KOPT-K1 (cell line): Measurements from ENCODE around the gene TERF2IP.

Experiments used
- H3K27ac ChIP-seq: fragments of 200-600 bp; sonication (generic); 2 replicates; pipeline ENCODE4 v1.5.1; 2016; ENCODE audit warnings: antibody characterized with exemption, mild to moderate bottlenecking, low read depth, low read length; ENCODE audit not compliant: poor library complexity, severe bottlenecking
- H3K36me3 ChIP-seq: fragments of 200-600 bp; sonication (generic); 2 replicates; pipeline ENCODE4 v1.5.1; 2017; ENCODE audit warnings: antibody characterized with exemption, mild to moderate bottlenecking, low read length, moderate library complexity; ENCODE audit not compliant: insufficient read depth
- H3K9me3 ChIP-seq: fragments of 200-600 bp; sonication (generic); 2 replicates; pipeline ENCODE4 v1.5.1; 2017; ENCODE audit warnings: antibody characterized with exemption, low read length, mild to moderate bottlenecking; ENCODE audit not compliant: insufficient read depth, poor library complexity, severe bottlenecking

Gene TERF2IP

GRCh38 chr16:75667503-75667902 lies 19.9 kb downstream of the TERF2IP start:
- Histone ChIP-seq H3K27ac (no peak overlapping the region), H3K36me3 (no peaks in the 10 kb centered on the region), H3K9me3 (no peaks in the 10 kb centered on the region)

GRCh38 chr16:75676909-75677308 lies 29.3 kb downstream of the TERF2IP start, which contains the start of gene CPHXL2:
Gene CPHXL2 (minus strand): TSS chr16:75677009. CDS start chr16:75676999, 10 bp downstream.
- Histone ChIP-seq H3K9me3 (no peaks in the 10 kb centered on the region), H3K27ac (no peak within 1 kb of the TSS), H3K36me3 (no peaks in the 10 kb centered on the region)

GRCh38 chr16:75679366-75679765 lies 31.8 kb downstream of the TERF2IP start:
- Histone ChIP-seq H3K9me3 (peaks cover 13% of the 10 kb centered on the region), H3K36me3 (no peaks in the 10 kb centered on the region), H3K27ac (no peak overlapping the region)

GRCh38 chr16:75682308-75682707 lies 34.7 kb downstream of the TERF2IP start:
- H3K36me3 ChIP-seq = no peaks in the 10 kb centered on the region
- peaks cover 18% of the 10 kb centered on the region for H3K9me3 ChIP-seq
- no peak overlapping the region for H3K27ac ChIP-seq

GRCh38 chr16:75687361-75687760 lies 39.8 kb downstream of the TERF2IP start:
- Histone ChIP-seq H3K9me3 (peaks cover 24% of the 10 kb centered on the region), H3K27ac (no peak overlapping the region), H3K36me3 (no peaks in the 10 kb centered on the region)

- H3K9me3 ChIP-seq = peaks cover under 1% of the 10 kb centered on the region
Measured at GRCh38 chr16:75695708-75696107, 48.1 kb downstream of the TERF2IP start.

GRCh38 chr16:75697571-75697970 lies 50.0 kb downstream of the TERF2IP start:
- H3K9me3 ChIP-seq = peaks cover 5% of the 10 kb centered on the region
- no peaks in the 10 kb centered on the region for H3K36me3 ChIP-seq
- no peak overlapping the region for H3K27ac ChIP-seq

More at GRCh38 chr16:75695708-75696107, 48.1 kb downstream of the TERF2IP start:
- H3K36me3 ChIP-seq = no peaks in the 10 kb centered on the region
- H3K27ac ChIP-seq = no peak overlapping the region

- H3K36me3 ChIP-seq = no peaks in the 10 kb centered on the region
- no peak within 1 kb of the TSS for H3K27ac ChIP-seq
- H3K9me3 ChIP-seq = peaks cover 5% of the 10 kb centered on the region
Measured at GRCh38 chr16:75701361-75701760, 53.8 kb downstream of the TERF2IP start, which contains the start of gene DUXB. Gene DUXB (minus strand): TSS chr16:75701461. CDS start chr16:75701418, 43 bp downstream.

GRCh38 chr16:75702242-75702641 lies 54.7 kb downstream of the TERF2IP start:
- H3K9me3 ChIP-seq = peaks cover 5% of the 10 kb centered on the region
- H3K27ac ChIP-seq = no peak overlapping the region
- no peaks in the 10 kb centered on the region for H3K36me3 ChIP-seq

- Histone ChIP-seq H3K27ac (no peak overlapping the region), H3K9me3 (peaks cover 5% of the 10 kb centered on the region), H3K36me3 (no peaks in the 10 kb centered on the region)
Measured at GRCh38 chr16:75703306-75703705, 55.7 kb downstream of the TERF2IP start.
